GM18508 (cell line): ENCODE data around the gene MEGF10.
"Not testable (repeated sequence)": the region's sequence is repeated elsewhere in the genome, so short reads cannot be mapped to it uniquely, and the experiment has no call there.

Source experiments
- ATAC-seq: cut with Tn5 transposase; IDR thresholded peaks from one replicate; pipeline ENCODE4 v1.9.1; 2021; ENCODE audit warnings: moderate number of reproducible peaks; ENCODE audit not compliant: insufficient read depth, unreplicated experiment

Gene MEGF10

DNA sequence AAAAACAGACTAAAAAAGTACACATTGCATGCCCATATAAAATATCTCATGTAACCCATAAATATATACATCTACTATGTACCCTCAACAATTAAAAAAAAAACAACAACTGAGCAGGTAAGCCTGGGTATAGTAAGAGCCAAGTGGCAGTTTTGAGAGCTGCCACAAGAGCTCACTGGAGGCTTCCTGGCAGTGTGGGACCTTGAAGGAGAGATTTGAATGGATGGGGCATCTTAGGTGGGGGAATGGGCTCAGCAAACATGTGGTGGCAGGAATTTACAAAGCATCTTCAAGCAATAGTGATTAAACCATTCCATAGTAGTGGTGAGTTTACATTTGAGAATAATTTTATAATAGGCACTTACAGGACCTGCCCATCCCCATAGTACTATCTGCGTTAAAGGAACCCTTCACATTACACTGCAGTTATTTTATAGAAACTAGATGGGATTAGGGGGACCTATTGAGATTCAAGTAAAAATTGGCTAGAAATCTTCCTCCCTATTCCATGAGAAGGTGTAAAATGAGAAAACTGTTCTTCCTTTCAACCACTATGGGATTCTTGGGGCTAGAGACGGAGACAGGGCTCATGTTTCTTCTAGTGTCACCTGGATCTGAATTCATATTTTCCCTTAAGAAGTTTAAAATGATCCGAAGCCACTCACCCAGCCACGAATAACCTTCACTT lies 6.9 kb downstream of the MEGF10 start:
- ATAC-seq, result no peak

DNA sequence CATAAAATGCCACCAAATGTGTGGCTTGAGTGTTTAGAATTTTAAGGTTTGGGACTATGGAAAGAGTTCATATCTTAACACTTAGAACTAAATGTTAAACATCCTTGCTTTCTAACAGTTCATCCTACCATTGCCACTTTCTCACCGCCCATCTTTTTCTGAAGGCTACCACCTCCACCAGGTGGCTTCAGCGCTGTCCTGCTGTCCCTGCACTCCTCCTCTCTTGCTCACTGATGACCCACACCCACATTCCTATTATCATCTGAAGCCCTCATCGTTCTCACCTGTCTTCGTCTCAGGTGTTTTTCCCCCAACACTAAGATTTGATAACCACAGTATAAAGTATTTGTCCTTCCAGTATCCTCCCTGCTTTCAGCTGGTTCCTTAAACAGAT lies 7.4 kb downstream of the MEGF10 start:
- no peak for ATAC-seq

DNA sequence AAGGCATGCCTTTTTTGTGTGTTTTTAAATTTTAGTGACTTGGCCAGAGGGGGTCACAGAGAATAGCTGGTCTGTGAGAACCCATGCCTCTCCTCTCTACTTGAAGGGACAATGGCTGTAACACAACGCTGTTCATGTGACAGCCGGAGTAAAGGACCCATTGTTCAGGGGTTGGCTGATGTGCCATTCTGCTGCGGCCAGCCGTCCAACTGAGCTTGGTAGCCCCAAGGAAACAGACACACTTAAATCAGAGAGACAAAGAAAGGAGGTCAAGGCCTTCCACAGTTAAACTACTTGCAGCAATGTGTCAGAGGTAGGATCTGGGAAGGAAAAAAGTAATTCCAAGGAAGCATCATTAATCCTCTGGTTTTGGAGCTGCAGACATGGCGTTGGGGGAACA lies 8.1 kb downstream of the MEGF10 start:
- ATAC-seq, result no peak

DNA sequence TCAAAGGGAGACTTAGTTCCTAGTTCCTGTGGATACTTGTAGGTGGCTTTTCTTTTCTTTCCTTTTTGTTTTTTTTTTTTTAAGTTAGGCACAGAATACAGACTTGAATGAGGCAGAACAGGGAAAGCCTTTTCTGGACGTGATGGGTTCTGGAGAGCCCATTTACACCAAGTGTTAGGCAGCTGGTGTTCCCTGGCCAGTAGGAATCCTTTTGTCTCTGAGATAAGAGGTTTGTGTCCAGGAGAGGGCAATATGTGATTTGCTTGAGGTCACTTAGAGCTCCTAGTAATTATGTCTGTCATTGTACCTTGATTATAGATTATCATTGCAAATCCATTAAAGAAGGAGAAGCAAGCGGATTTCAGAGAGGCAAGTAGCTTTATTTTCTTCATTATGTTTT lies 9.1 kb downstream of the MEGF10 start:
- ATAC-seq, result no peak

DNA sequence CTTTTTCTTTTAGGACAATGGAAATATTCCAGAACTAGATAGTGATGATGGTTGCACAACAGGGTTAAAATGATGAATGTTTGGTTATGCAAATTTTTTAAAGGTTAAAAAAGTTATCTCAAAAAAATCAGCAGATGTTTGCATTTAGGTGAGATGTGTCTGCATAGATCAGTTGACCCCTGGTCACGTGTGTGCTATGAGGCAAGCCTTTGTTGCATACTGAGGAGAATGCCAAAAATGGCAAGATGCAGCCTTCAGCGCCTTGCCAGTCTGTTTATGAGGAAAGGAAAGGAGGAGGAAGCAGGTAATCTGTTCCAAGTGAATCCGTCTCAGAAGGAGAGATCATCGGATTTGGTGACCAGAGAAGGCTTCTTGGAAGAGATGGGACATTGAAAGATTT lies 11.9 kb downstream of the MEGF10 start:
- no peak for ATAC-seq

DNA sequence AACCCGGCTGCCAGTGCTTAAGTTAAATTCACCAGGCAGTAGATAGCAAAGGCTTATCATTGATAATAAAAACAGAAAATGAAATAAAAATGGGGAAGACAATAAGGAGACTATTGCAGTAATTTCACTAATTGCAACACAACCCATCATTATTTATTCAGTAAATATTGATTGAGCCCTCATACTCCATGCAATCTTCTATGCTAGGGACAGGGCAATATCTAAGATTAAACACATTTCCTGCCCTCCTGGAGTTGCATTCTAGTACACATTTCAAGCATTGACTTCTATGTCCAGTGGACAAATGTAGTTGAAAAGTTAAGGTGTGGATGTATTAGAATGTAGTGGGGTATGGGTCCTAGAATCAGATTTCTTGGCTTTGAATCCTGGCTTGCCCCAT lies 12.8 kb downstream of the MEGF10 start:
- no peak for ATAC-seq

DNA sequence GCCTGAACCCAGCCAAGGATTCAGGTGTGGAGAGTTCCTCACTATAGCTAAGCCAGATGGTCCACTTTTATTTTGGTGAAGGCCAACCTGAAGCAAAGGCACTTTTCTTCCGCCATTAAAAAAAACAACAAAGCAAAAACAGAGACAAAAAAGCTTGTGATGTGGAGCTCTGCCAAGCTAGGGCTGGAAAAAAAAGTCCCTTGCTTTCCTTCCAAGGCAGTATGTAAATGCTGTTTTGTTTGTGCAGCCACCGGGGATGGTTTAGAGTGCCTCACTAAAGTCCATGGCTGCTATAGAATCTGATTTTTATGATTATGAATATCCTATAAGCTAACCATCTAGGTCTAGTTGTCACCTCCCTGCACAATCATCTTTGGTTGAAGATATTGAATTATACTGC lies 14.9 kb downstream of the MEGF10 start:
- no peak for ATAC-seq

DNA sequence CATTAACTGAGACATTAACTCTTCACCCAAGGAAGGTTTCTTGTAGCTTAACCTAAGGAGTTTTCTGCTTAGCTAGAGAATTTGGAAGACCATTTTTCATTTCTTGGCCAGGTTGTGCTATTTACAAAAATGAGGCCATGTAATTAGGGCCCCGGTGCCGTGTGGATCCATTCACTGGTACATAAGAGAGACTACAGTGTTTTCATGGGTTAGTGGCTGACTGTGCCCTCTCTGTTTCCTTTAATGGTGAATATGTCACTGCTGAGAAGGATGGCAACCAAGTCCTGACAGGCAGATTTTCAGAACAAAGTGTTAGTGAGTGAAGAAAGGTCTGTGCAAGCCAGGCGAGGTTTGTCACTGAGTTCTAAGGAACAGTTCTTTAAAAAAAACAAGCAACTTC lies 15.4 kb downstream of the MEGF10 start:
- no peak for ATAC-seq

DNA sequence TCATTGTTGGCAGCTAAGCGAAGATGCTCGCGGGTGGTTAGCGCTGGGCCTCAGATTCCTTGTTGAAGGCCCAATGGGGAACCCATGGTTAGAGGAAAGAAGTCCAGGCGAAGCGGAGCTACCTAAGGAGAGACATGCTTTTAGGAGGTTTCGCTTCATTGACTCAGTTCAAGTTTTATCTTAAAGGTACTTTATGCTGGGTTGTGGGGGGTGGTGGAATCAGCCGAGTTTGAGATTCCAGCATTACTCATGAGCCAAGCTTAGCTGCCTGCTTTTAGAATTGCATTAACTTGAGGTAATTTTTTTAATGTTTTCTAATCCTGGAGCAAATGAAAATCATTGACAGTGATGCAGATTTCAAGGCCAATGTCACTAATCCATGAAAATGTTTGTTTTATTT lies 16.1 kb downstream of the MEGF10 start:
- no peak for ATAC-seq

DNA sequence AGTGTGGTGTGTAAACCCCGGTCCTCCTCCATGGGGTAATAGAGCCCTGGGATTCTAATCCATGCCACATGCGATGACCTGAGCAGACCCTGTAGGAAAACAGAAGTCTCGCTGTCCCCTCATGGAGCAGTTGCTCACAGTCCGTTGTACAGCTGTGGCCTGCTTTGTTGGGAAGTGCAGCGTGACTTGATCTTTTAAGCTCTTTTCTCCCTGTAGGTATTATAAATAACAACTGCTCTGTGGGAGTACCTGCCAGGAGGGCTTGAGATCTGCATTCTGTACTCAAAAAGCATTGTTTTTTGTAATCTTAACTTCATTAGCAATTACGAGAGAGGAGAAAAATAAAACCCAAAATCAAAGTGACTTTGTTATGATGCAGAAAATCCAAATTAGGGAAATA lies 17.3 kb downstream of the MEGF10 start:
- no peak for ATAC-seq

DNA sequence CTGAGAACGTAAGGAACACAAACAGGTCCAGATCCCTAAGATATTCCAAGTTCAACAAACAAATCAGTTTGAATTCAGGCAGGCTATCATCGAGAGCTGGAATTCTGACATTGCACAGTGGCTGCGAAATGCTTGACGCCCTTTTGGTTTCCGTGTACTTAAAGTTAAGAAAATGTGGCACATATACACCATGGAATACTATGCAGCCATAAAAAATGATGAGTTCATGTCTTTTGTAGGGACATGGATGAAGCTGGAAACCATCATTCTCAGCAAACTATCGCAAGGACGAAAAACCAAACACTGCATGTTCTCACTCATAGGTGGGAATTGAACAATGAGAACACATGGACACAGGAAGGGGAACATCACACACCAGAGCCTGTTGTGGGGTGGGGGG lies 17.7 kb downstream of the MEGF10 start:
- ATAC-seq, result not testable (repeated sequence)

DNA sequence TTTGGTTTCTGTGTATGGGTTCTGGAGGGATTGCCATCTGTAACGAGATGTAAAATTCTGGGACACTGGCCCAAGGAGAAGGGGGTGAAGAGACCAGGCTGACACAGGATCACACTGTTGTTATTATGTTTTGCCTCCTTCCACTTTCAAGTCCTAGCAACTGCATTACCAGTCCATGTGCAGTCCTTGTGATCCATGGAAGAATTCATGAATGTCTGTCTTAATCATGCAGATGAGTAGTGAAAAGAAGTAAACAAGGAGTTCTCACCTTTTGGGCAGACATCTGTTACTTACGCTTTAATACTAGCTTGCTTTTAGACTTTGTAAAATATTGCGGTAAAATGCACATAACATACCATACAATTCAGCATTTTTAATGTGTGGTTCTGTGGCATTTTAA lies 18.3 kb downstream of the MEGF10 start:
- ATAC-seq, result no peak

DNA sequence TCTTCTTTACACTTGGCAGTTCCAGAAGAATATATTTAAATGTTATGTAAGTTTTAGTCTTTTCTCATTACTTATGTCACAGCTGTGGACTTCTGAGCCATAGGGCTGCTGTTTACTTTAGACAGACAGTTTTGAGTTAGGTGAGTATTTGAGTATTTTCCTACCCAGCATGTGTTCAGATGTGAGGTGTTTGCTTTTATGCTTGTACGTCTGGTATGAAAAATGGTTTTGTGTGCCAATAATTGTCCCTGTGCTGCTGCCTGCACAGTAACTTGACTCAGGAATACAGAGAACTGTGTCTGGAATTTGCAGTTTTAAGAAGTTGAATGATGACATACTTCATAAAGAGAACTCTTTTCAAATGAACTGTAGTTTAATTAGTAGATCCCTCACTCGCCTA lies 20.8 kb downstream of the MEGF10 start:
- no peak for ATAC-seq

DNA sequence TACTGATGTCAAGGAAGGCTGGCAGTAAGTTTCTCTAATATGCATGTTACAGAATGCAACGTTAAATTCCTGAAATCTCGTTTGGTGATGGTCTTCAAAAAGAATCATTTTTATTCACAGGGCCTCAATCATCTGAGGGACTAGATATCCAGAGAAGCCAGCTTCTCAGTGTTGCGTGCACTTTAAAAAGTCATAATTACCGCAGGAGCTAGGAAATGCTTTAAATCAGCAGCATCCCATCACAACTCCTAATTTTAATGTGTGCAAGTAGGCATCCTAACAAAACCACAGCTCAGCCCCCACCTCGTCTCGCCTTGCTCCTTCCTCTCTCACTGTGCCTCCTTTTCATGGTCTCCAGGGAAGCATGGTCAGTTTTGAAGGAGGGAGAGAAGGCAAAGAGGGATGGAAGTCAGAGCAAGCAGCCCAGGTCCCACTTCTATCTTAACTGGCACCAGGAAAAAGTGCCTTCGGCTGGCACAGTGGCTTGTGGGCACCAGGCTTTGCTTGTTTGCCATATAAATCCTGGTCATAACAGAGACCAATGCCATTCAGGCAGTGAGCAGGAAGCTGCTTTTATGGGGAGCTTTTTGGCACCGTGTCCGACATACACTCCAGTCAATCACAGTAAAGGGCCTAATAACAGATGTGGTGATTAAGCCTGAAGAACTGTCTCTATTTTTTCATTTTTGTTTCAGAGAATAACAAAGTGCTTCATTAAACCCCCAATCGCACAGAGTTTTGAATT lies 21.4 kb downstream of the MEGF10 start:
- ATAC-seq, result no peak

DNA sequence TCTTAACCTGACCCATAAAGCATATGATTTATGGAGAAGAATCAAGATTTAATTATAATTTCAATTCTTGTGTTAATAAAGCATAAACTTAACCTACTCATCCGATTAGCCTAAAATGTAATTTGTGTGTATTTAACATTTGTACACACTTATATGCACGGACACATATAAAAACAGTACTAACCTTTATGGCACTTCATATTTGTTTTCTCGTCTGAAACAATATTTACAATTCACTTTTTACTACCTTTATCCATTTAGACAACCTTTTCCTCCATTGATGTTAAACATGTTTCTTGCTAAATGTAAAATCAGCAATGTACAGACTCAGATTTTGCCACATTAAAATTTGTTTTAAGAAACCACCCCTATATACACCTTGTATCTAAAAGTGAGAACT lies 22.8 kb downstream of the MEGF10 start:
- no peak for ATAC-seq

DNA sequence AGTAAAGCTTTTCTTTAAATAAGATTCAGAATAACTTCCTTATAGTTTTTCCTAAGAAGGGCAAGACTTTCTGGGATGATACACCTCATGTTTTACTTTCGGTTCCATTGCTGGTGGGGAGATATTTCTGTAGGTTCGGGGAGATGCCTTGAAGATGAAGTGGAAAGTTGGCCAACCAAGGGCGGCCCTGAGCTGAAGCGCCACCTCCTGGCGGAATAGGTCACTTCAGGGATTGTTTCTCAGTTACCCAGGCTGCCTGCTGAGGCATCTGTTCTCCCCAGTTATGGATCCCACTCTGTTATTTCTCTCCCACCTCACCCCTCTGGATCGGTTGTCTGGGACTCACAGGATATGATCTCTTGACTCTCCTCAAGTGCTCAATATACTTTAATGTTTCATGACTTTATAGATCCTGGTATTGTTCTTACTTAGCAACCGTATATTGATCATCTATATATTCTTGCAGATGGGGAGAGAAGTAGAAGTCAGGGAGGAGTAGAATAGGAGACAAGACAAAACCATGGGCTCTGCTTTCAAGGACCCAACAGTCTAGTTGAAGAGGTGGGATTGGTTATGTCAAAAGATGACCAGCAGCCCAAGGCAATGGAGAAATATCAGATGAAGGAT lies 23.4 kb downstream of the MEGF10 start:
- ATAC-seq, result peak; percentile 77

DNA sequence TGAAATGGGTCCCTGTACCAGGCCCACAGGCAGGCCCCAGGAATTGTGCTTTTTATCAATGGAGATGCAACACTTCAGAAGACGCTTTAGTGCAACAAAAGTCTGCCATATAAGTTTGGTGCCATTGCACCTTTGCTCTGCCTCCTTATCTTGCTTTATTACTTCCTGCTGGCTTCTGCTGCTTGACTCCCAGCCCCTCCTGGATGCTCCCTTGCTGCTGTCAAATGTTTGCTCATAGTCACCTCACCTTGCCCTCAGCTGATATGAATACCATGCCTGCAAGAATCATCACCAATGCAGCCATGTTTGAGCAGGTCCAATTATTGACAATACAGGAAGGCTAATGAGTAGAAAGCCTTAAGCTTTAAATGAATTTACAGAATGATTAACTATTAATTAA lies 25.4 kb downstream of the MEGF10 start:
- ATAC-seq, result no peak

DNA sequence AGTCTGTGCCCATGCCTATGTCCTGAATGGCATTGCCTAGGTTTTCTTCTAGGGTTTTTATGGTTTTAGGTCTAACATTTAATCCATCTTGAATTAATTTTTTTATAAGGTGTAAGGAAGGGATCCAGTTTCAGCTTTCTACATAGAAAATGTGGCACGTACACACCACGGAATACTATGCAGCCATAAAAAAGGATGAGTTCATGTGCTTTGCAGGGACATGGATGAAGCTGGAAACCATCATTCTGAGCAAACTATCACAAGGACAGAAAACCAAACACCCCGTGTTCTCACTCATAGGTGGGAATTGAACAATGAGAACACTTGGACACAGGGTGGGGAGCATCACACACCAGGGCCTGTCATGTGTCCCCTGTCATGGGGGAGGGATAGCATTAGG lies 26.8 kb downstream of the MEGF10 start:
- ATAC-seq, result not testable (repeated sequence)

DNA sequence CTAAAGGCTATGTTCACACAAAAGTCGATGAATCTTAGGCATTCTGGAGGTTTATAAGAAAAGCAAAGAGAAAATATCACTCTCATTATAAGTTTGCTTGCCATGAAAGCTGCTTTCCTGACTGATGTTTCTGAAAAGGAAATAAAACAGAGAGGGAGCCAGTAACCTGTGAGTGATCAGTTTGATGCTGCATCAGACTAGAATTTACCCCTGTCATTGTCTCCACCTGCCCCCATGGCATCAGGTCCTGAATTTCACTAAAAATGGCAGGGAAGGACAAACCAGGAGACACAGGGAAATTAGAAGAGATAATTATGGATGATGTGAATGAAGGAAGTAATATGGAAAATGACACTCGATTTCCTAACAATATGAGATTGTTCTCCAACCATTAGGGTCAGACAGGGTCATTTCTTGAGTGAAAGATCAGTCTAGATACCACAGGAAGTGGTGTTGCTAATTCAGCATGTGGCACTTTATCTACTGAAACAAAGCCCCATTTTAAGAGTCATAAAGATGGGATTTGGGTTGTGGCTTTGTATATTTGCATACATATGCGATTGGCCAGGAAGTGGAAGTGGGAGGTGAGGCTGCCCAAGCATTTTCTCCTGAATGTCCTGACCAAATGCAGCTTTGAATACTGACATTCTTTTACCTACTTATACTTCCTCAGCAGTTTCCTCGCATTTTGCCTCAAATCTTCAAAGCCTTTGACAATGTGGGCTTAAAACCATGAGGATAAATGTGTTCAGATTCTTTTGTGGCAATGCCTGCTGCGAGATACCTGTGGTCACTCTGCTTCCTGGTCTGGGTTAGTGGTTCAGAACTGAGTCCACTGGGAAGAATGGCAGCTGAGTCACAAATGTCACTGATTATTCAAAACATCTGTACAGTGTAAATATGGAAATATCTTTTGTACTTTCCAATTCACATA lies 29.7 kb downstream of the MEGF10 start:
- ATAC-seq, result peak; percentile 98

DNA sequence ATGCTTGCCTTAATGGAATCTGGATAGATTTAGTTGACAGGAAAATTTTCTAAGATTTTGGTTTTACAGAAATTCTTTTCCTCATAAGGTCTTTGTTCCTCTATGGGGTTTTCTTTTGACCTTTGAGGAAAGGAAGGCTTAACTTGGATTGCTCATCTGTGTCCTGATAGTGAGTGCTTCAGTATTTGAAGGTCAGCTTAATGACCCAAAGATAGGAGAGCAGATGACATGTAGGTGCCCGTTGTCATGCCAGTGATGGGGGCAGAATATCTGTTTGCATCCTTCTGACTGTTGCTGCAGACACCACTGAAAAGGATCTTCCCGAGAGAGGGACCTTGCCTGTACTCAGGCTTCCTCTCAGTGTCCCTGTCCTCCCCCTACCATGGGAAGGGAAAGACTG lies 30.9 kb downstream of the MEGF10 start:
- ATAC-seq, result no peak

DNA sequence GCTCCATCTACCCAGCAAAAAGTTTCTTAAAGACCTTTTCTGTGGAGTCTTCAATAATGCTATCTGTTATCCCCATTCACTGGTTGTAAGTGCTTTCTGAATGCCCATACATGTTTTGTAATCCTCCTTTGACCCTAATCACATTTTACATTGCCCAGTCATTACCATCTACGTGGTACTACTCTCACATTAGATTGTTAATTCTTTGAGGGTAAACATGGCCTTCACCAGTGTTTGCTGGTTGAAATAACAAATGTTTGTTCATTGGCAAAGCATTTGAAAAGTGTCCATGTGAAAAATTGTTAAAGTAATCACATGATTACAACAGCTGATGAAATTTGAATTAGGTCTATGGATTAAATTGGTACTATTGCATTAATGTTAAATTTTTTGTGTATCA lies 31.8 kb downstream of the MEGF10 start:
- ATAC-seq, result no peak
